ENCODE data around the gene TTF1.

The TTF1 gene

DNA sequence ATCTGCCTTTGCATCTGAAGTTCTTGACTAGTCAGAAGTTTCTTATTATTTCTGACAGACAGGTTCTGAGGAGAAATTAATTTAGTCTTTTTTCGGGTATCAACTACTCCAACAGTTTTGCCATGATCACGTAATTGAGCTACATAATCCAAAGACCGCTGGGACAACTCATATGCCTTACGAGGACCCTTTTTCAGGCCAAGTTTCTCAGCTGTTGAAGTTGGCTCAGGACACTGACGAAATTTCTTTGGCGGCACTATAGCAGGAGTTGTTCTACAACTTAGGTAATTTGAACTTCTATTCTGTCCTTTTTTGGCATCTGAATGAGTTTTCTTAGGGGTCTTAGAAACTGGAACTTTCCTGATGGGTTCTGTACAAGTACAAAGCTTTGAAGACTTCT lies 79.1 kb downstream of the TTF1 start:
- H3K4me3 ChIP-seq (ENCODE audit: low read depth in 1 of 5, low read length in 5 of 5): no peak overlapping the region
- H3K4me1 ChIP-seq (ENCODE audit: control insufficient read depth in 5 of 5, insufficient read depth in 5 of 5, low read length in 5 of 5): peaks cover 0 to 6% (median 0%) of the 10 kb centered on the region in 5 donors
- H3K27me3 ChIP-seq (ENCODE audit: control insufficient read depth in 5 of 5, insufficient read depth in 4 of 5, low read length in 5 of 5): no peaks in the 10 kb centered on the region
- H3K9me3 ChIP-seq (ENCODE audit: control insufficient read depth in 5 of 5, low read length in 5 of 5): no peaks in the 10 kb centered on the region
- peaks cover 45 to 57% (median 52%) of the 10 kb centered on the region in 5 donors for H3K36me3 ChIP-seq (ENCODE audit: control insufficient read depth in 5 of 5, insufficient read depth in 5 of 5, low read length in 5 of 5)
- H3K9ac ChIP-seq (ENCODE audit: low read length in 5 of 5): no peak overlapping the region
- H3K27ac ChIP-seq (ENCODE audit: low read depth, low read length): no peak overlapping the region
